ENCODE data around the gene BCKDK.

The BCKDK gene

DNA sequence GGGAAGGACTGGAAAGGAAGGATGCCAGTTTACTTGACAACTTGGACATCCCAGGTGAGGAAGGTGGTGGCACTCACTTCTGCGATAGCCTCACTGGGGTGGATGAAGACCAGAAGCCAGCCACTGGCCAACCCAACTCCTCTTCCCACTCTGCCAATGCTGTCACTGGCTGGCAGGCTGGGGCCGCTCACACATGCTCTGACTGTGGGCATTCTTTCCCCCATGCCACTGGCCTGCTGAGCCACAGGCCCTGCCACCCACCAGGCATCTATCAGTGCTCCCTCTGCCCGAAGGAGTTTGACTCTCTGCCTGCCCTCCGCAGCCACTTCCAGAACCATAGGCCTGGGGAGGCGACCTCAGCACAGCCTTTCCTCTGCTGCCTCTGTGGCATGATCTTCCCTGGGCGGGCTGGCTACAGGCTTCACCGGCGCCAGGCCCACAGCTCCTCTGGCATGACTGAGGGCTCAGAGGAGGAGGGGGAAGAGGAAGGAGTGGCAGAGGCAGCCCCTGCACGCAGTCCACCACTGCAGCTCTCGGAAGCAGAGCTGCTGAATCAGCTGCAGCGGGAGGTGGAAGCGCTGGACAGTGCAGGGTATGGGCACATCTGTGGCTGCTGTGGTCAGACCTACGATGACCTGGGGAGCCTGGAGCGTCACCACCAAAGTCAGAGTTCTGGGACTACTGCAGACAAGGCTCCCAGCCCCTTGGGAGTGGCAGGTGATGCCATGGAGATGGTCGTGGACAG, 29.4 kb upstream of the BCKDK start:
- TF ChIP-seq, protein P1, sequence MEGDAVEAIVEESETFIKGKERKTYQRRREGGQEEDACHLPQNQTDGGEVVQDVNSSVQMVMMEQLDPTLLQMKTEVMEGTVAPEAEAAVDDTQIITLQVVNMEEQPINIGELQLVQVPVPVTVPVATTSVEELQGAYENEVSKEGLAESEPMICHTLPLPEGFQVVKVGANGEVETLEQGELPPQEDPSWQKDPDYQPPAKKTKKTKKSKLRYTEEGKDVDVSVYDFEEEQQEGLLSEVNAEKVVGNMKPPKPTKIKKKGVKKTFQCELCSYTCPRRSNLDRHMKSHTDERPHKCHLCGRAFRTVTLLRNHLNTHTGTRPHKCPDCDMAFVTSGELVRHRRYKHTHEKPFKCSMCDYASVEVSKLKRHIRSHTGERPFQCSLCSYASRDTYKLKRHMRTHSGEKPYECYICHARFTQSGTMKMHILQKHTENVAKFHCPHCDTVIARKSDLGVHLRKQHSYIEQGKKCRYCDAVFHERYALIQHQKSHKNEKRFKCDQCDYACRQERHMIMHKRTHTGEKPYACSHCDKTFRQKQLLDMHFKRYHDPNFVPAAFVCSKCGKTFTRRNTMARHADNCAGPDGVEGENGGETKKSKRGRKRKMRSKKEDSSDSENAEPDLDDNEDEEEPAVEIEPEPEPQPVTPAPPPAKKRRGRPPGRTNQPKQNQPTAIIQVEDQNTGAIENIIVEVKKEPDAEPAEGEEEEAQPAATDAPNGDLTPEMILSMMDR (IDR thresholded peaks at IDR 0.05; ENCODE audit: low read depth, low read length): no peak
- H3K27me3 ChIP-seq: no peaks in the 10 kb centered on the region
- H3K9me3 ChIP-seq: no peaks in the 10 kb centered on the region
- peaks cover 60% of the 10 kb centered on the region for H3K36me3 ChIP-seq
- no peak overlapping the region for H3K4me3 ChIP-seq (ENCODE audit: low read depth, low read length)
- no peaks in the 10 kb centered on the region; the same call in 1 of the 2 replicates for H3K4me1 ChIP-seq
- DNase-seq: no peak

DNA sequence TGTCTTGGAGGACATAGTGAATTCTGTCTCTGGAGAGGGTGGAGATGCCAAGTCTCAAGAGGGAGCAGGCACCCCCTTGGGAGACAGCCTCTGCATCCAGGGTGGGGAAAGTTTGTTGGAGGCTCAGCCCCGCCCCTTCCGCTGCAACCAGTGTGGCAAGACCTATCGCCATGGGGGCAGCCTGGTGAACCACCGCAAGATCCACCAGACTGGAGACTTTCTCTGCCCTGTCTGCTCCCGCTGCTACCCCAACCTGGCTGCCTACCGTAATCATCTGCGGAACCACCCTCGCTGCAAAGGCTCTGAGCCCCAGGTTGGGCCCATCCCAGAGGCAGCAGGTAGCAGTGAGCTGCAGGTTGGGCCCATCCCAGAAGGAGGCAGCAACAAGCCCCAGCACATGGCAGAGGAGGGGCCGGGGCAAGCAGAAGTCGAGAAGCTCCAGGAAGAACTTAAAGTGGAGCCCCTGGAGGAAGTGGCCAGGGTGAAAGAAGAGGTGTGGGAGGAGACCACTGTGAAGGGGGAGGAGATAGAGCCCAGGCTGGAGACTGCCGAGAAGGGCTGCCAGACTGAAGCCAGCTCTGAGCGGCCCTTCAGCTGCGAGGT, 28.7 kb upstream of the BCKDK start:
- peaks cover 60% of the 10 kb centered on the region for H3K36me3 ChIP-seq

DNA sequence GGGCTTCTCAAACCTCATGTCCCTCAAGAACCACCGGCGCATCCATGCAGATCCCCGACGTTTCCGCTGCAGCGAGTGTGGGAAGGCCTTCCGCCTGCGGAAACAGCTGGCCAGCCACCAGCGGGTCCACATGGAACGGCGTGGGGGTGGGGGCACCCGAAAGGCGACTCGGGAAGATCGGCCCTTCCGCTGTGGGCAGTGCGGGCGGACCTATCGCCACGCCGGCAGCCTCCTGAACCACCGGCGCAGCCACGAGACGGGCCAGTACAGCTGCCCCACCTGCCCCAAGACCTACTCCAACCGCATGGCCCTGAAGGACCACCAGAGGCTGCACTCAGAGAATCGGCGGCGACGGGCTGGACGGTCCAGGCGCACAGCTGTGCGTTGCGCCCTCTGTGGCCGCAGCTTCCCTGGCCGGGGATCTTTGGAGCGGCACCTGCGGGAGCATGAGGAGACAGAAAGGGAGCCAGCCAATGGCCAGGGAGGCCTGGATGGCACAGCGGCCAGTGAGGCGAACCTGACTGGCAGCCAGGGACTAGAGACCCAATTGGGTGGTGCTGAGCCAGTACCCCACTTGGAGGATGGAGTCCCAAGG, 28.1 kb upstream of the BCKDK start:
- no peaks in the 10 kb centered on the region; the same call in 1 of the 2 replicates for H3K4me1 ChIP-seq
- DNase-seq: no peak
- TF ChIP-seq, protein P1 (IDR thresholded peaks at IDR 0.05; ENCODE audit: low read depth, low read length): no peak
- no peak overlapping the region for H3K4me3 ChIP-seq (ENCODE audit: low read depth, low read length)
- no peaks in the 10 kb centered on the region for H3K27me3 ChIP-seq
- H3K36me3 ChIP-seq: peaks cover 60% of the 10 kb centered on the region
- no peaks in the 10 kb centered on the region for H3K9me3 ChIP-seq

More for the DNA sequence above, 28.7 kb upstream of the BCKDK start:
- TF ChIP-seq, protein P1 (IDR thresholded peaks at IDR 0.05; ENCODE audit: low read depth, low read length): no peak
- no peaks in the 10 kb centered on the region for H3K27me3 ChIP-seq
- no peak for DNase-seq
- no peaks in the 10 kb centered on the region for H3K9me3 ChIP-seq
- no peak overlapping the region for H3K4me3 ChIP-seq (ENCODE audit: low read depth, low read length)
- no peaks in the 10 kb centered on the region; the same call in 1 of the 2 replicates for H3K4me1 ChIP-seq

DNA sequence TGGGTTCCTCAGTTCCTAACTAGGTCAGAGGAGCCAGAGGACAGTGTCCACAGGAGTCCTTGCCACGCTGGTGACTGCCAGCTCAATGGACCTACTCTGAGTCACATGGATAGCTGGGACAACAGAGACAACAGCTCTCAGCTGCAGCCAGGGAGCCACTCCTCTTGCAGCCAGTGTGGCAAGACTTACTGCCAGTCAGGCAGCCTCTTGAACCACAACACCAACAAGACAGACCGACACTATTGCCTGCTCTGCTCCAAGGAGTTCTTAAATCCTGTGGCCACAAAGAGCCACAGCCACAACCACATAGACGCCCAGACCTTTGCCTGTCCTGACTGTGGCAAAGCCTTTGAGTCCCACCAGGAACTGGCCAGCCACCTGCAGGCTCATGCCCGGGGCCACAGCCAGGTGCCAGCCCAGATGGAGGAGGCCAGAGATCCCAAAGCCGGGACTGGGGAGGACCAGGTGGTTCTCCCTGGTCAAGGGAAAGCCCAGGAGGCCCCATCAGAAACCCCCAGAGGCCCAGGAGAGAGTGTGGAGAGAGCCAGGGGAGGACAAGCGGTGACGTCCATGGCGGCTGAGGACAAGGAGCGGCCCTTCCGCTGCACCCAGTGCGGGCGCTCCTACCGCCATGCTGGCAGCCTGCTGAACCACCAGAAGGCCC, 27.3 kb upstream of the BCKDK start:
- no peaks in the 10 kb centered on the region for H3K27me3 ChIP-seq
- peaks cover 60% of the 10 kb centered on the region for H3K36me3 ChIP-seq
- no peaks in the 10 kb centered on the region; the same call in 1 of the 2 replicates for H3K4me1 ChIP-seq
- TF ChIP-seq, protein P1 (IDR thresholded peaks at IDR 0.05; ENCODE audit: low read depth, low read length): no peak
- no peak for DNase-seq
- no peak overlapping the region for H3K4me3 ChIP-seq (ENCODE audit: low read depth, low read length)
- no peaks in the 10 kb centered on the region for H3K9me3 ChIP-seq

DNA sequence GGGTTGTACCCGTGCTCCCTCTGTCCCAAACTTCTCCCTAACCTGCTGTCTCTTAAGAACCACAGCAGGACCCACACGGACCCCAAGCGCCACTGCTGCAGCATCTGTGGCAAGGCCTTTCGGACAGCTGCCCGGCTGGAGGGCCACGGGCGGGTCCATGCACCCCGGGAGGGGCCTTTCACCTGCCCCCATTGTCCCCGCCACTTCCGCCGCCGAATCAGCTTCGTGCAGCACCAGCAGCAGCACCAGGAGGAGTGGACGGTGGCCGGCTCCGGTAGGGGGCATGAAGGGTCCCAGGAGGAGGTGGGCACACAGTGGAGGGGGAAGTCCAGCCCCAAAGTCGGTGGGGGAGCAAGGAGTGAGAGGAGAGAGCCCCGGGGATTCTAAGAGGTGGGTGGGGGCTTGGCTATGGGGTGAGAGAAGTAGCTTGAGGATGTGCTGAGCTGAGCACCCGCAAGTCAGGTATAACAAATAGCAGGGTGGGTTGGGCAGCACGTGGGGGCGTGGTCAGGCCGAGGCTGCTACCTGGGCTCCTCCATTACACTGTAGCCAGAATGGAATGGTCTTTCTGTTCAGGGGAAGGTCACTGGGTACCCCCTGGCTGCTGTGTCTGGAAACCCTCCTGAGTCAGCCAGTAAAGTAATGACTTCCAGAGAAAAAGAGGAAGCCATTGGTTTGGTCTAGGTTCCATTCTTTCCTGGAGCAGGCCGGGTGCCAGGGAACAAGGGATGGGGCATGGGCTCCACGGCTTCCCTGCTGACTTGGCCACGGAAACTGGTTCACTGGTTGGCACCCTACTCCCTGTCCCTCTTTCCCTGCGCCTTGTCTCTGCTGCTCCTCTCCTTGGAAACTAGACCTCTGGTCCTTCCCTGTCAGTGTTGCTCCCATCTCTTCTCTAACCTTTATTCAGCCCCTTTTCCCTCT, 26.5 kb upstream of the BCKDK start:
- TF ChIP-seq, protein P1 (IDR thresholded peaks at IDR 0.05; ENCODE audit: low read depth, low read length): no peak
- no peaks in the 10 kb centered on the region; the same call in 1 of the 2 replicates for H3K4me1 ChIP-seq
- H3K36me3 ChIP-seq: peaks cover 54% of the 10 kb centered on the region
- no peaks in the 10 kb centered on the region for H3K9me3 ChIP-seq
- H3K27me3 ChIP-seq: no peaks in the 10 kb centered on the region
- H3K4me3 ChIP-seq (ENCODE audit: low read depth, low read length): no peak overlapping the region
- DNase-seq: no peak

Data from BE2C (cell line).